HG02588 (cell line): Measurements from ENCODE around the gene ALG2.

Experiments
- ATAC-seq: cut with Tn5 transposase; IDR thresholded peaks from one replicate; pipeline ENCODE4 v1.9.1; 2021; ENCODE audit warnings: mild to moderate bottlenecking, moderate library complexity; ENCODE audit not compliant: unreplicated experiment

ALG2 gene, protein sequence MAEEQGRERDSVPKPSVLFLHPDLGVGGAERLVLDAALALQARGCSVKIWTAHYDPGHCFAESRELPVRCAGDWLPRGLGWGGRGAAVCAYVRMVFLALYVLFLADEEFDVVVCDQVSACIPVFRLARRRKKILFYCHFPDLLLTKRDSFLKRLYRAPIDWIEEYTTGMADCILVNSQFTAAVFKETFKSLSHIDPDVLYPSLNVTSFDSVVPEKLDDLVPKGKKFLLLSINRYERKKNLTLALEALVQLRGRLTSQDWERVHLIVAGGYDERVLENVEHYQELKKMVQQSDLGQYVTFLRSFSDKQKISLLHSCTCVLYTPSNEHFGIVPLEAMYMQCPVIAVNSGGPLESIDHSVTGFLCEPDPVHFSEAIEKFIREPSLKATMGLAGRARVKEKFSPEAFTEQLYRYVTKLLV

DNA sequence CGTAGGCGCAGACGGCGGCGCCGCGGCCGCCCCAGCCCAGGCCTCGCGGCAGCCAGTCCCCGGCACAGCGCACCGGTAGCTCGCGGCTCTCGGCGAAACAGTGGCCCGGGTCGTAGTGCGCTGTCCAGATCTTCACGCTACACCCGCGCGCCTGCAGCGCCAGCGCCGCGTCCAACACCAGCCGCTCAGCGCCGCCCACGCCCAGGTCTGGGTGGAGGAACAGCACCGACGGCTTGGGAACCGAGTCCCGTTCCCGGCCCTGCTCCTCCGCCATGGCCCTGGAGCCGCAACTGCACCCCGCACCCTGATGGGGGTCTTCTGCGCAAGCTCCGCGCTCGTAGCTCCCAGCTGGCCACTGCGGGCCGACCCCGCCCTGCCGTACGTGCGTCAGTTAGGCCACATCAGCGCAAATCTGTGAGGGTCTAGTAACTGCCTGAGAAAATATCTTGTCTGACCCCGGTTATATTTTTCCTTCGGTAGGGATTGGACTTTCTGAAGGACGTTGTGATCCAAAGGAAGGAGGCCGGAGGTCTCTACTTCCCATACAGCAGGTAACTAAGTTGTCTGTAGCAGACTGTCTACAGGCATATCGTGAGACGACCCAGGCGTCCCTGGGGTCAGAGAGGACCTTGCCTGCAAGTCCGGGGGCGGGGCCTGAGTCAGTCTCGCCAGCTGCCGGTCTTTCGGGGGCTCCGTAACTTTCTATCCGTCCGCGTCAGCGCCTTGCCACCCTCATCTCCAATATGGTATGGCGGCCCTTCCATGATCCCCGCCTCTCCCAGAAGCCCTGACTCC, at the start of gene ALG2, which contains the start of gene SEC61B:
TSS of gene ALG2 (minus strand) at position 322 of the 795 bp plus-strand sequence. CDS start at position 274, 48 bp downstream.
TSS of gene SEC61B (plus strand) at position 662 of the 795 bp plus-strand sequence. CDS start at position 744, 82 bp downstream.
- peak; percentile 92 for ATAC-seq

DNA sequence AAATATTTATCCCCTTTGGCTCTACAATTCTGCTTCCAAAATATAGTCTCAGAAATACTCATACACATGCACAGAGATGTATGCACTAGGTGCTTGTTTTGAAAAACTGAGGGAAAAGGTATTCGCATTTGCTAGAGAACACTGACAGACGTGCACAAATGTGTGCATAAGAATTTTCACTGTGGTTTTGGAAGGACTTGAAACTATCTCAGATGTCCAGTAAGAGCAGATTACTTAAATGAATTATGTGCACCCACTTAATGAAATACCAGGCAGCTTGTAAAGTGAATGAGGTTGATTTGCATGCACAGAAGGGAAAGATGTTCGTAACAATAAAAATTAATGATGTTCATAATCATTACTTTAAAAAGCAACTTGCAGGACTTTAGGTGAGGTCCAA, 48.7 kb upstream of the ALG2 start:
- no peak for ATAC-seq

DNA sequence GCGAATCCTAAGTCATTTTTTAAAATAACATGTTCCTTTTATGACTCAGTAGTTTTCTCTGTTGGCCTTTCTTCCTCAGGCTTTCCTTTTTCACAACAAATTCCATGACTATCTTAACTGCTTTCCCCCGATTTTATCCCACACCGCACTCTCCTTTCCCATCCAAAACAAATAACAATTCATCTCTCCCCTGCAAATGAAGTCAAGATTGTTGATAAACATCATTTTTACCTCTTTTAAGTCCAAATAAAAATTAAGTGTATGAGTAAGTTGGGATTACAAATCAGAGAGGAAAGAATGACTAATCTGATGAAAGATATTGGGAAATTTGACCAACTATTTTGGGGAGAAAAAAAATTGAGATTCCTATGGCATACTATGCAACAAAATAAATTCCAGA, 47.7 kb upstream of the ALG2 start:
- no peak for ATAC-seq

DNA sequence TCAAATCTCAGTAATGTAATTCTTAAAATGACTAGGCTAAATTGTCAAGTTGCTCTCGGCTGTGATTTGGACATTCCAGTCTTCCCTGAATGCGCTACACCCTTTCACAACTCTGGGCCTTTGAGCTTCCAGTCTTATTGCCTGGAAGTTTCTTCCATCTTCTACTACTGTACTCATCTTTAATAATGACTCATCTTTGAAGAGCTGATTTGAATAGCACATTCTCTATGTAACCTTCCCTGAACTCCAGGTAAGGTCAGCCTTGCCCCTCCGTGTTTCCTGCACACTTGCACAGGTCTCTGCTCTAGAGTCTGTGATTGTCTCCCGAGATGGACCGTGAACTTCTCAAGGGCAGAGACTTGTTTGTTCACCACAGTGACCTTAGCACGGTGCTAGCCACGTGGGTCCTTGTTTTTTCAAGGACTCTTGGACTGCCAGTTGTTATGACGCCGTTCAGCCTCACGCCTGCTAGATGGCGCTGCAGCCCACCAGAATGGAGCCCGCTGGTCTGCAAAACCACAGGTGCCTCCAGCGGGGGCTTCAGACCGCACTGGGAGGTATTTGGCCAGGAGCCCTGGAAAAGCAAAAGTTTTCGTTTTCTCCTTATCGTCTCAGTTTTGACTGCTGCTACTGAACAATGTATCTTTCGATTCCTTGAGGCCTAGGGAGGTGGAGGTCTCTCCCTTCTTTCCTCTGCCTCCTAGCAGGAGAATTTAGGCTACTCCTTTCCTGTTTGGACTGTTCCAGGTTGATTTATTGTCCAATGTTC, 44.7 kb upstream of the ALG2 start:
- peak; percentile 59 for ATAC-seq

DNA sequence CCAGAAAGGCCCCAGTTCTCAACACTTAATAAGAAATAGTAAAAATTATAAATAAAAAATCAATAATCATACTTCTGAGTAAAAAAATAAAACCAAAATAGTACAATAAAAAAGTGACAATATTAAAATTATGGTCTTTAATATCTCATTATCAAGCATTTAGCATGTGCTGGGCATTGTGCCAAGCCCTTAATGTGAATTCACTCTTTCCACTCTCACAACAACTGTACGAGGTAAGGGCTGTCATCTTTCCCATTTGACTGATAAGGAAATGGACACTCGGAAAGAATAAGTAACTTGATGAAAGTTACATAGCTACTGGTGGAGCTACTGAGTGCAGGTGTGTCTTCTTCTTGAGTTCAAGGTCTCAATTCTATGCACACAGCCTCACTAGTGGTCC, 43.9 kb upstream of the ALG2 start:
- ATAC-seq: no peak

DNA sequence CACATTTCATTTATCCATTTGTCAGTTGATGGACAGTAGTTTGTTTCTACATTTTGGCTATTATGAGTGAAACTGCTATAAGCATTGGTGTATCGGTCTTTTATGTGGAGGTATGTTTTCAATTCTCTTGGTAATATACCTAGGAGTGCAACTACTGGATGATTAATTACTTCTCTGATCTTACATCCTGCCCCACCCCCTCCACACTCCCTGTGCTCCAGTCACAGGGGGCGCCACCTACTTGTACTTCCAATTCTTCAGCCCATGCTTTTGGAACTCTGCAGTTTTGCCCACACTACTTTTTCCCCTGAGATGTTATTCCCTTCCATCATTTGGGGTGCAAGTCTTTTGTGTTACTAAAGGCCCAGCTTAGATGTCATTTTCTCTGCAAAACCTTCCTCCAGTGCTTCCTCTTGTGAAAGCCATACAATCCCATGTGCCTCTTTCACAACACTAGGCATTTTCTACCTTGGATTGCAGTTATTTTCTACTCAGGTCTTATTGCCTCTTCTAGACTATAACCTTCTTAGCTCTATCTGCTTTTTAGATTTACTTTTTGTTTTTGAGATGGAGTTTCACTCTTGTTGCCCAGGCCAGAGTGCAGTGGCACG, 42.4 kb upstream of the ALG2 start:
- no peak for ATAC-seq

DNA sequence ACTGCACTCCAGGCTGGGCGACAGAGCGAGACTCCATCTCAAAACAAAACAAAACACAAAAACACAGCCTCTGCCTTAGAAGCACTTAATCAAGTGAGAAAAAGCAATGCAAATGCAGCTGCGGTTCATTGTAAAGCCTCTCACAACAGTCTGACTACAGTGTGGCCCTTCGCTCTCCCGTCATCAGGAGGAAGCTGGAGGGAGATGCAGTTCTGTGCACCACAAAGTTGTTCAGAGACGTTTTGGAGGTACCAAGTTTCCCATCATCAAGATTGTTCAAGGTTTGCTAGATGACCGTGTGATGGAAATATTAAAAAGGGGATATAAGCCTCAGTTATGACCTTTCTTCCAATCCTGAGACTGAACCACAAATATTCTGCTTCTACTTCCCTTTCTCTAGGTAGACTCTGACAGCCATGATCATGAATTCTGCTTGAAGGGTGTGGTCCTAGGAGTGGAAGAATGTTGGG, 41.2 kb upstream of the ALG2 start:
- peak; percentile 66 for ATAC-seq

DNA sequence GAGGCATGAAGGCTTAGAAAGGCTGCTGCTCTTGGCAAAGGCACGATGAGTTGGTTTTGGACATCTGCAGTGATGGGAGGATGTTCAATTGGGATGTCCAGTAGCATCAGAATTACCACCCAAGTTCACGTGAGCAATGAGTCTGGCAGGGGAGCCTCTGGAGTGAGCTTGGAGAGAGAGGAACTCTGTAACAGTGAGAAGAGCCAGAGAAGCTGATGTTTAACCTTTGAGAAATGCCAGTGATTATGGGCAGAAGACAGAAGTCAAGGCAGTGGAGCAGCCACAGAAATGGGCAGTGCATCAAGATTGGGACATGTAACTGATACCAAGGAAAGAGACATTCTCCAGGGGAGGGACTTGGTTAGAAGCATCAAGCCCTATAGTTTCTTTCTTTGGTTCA, 40.2 kb upstream of the ALG2 start:
- ATAC-seq: no peak

DNA sequence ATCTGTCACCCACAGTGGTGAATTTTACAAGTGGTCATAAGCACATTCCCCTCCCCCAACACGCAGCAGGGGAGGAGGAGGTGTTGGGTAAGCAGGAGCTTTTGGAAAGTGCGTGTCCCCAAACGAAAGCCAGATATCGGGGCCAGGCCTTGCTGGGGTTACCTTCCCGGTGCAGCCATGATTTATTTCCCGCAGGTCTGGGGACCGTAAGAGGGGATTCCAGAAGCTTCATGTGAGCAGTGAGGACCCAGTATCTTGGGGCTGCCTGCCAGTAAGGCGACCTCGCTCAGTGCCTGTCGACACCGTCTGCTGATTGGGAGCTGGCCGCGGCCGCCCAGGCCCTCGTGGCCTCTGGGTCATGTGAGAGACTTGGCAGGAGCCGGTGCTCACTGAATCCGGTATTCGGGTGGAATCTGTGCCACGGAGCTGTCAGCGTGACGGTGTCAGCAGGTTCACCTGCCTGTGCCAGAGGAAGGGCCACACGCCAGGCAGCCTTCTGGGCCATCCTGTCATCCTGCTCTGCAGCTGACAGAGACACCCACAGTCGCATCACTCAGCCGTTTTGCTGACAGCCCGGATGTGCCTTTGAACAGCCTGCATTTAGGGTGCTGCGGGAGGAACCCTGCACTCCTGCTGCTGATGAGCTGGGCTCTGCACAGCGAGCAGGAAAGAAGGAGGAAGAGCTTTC, 37.6 kb upstream of the ALG2 start:
- ATAC-seq: no peak

DNA sequence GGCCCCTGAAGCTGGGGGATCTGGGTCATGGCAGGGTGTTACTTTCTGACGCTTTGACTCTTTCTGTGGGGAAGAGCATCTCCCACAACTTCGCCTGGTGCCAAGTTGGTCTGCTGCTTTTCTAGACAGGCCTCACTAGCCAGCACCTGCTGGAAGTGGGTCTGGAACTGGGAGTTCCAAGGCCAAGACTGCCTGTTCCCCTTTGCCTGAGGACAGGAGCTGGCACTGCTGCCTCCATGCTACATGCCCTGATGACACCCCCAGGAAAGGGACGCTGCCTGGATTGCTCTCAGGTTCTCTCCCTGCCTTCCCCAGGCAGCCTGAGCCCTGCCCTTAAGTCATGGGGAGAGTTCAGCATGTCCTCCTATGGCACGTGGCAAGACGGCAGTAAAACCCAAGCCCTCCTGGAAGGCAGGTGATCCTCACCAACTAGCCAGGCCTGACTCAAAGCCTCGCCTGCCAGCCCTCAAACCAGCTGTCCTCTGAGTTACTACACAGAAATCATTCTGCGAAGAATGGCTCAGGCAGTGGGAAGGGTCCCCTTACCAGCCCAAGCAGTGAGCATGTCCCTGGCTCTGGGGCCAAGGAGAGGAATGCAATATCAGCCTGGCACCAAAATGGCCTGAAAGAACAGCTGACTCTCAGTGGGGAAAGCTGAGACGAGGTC, 36.1 kb upstream of the ALG2 start:
- no peak for ATAC-seq

DNA sequence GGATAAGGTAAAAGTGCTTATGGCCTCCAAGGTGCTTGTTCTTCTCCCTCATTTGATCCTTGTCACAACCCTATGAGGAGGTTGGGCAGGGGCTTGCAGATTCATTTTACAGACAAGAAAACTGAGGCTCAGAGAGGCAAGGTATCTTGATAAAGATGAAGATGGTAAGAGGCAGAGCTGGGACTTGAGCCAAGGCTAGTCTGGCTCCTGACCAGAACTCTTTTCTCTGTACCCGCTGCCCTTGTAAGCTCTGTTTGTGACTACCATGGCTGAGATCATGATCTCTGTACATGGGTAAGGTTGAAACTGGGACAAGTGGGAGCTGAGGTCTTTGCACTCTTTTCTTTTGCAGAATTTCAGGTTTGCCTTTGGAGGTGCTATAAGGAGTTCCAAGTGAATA, 33.9 kb upstream of the ALG2 start:
- ATAC-seq: no peak

DNA sequence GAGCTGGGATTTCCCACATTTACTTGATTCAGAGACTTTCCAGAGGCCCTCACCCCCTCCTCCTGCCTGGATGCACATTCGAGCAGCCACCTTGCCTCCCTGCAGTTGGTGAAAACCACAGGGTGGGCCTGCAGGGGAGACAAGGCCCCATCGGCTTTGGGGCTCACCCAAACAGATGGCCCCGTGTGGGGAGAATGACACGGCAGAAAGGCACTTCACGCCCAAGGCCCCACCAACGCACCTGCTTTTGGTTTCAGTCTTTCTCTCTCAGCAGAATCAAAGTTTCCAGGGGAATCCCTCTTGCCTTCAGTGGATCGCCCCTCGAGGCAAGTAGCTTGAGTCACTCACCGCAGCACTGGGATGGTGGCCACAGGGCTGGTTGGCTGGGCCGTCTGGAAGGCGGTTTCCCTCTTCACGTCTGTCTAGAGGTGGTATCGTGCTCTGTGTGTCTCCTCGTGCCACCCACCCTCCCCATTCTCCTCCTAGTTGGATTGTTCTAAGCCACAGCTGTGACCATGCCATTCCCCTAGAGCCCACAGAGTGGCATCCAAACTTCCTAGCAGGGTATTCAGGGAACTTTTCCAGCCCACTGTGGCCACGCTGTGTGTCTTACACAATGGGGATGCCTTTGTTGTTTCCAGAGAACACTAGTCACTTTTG, 32.2 kb upstream of the ALG2 start:
- peak; percentile 84 for ATAC-seq

DNA sequence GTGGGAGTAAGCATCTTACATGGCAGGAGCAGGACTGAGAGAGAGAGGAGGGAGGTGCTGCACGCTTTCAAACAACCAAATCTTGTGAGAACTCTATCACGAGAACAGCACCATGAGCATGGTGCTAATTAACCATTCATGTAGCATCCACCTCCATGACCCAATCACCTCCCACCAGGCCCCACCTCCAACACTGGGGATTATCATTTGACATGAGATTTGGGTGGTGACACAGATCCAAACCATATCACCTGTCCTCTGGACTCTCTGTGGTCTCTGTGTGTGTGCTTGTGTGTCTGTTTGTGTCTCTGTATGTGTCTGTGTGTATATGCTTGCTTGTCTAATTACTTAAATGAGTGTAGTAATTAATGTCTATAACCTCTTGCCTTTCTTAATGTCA, 31.4 kb upstream of the ALG2 start:
- ATAC-seq: peak; percentile 38

DNA sequence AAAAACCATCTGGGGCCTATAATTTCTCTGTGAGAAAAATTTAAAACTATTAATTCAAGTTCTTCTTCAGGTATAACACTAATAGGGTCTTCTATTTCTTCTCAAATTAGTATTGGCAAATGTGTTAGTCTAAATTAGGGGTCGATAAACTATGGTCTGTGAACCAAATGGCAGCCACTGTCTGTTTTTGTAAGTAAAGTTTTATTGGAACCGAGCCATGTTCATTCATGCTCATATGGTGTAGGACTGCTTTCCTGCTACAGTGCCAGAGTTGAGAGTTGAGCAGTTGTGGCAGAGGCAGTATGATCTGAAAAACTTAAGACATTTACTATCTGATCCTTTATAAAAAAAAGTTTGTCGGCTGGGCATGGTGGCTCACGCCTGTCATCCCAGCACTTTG, 29.4 kb upstream of the ALG2 start:
- ATAC-seq: no peak

DNA sequence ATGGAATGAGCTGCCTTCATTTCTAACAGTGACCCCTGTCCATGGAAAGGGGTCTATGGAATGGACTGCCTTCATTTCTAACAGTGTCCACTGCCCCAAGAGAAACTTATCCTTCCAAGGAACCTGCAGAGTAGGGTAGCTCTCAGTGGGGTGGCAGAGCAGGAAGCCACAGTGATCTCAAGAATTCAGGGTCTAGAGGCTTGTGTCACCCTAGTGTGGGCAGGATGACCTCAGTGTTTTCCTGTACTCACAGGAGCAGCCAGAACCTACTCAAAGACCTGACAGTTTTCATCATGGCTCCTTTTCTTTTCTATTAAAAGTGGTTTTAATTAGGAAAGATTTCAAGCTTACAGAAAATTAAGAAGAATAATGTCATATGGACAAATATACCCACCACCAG, 27.9 kb upstream of the ALG2 start:
- ATAC-seq: no peak

DNA sequence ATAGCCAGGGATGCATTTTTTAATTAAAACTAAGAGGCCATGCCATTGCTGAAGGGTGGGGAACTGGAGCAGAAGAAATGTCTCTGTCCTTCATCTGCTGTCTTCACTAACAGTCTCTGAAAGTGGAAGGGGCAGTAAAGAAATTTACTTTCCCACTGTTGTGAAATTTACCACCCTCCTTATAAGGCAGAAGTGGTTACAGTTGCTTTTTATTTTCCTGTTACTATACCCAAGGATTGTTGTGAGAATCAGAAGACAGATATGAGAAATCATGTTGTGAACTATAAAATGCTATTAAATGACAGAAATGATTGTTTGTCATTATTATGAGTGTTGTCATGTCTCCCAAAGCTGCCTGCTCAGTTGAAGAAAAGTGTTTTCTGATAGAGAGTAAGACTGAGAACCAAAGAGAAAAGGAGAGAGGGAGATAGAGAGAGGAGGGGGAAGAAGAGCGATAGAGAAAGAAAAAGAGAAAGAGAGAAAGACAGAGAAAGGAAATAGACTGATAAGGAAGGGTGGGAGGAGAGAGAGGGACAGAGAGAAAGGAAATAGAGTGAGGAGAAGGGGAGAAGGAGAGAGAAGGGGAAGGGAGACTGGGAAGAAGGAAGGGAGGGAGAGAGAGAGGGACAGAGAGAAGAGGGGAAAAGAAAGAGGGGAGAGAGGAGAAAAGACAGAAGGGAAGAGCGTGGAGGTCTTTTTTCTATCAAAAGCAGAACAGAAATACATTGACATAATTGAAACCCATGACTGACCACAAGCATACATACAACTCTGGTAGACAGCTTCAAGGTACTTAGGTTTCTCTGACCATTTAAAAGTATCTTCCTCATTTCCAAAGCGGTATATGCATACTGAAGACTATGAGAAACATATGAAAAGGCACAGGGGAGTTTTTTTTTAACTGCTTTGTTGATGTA, 22.9 kb upstream of the ALG2 start:
- ATAC-seq: peak; percentile 95

DNA sequence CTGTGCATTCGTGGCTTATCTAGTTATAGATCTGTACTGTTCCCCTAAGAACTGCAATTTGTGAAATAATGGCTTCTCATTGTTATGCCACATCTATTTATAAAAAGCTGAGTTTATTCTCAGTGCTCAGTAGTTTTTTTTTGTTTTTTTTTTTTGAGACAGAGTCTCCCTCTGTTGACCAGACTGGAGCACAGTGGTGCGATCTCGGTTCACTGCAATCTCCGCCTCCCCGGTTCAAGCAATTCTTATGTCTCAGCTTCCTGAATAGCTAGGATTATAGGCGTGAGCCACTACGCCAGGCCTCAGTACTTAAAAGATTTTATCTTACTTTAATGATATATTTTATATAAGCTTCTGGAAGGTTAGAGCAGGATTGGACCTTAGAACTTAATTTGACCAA, 19.4 kb upstream of the ALG2 start:
- ATAC-seq: no peak
